ENCODE data around the gene MRPL55.

- TF ChIP-seq, protein P1, sequence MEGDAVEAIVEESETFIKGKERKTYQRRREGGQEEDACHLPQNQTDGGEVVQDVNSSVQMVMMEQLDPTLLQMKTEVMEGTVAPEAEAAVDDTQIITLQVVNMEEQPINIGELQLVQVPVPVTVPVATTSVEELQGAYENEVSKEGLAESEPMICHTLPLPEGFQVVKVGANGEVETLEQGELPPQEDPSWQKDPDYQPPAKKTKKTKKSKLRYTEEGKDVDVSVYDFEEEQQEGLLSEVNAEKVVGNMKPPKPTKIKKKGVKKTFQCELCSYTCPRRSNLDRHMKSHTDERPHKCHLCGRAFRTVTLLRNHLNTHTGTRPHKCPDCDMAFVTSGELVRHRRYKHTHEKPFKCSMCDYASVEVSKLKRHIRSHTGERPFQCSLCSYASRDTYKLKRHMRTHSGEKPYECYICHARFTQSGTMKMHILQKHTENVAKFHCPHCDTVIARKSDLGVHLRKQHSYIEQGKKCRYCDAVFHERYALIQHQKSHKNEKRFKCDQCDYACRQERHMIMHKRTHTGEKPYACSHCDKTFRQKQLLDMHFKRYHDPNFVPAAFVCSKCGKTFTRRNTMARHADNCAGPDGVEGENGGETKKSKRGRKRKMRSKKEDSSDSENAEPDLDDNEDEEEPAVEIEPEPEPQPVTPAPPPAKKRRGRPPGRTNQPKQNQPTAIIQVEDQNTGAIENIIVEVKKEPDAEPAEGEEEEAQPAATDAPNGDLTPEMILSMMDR (IDR thresholded peaks at IDR 0.05 in 2 of 3, conservative IDR thresholded peaks at IDR 0.05 in 1 of 3; ENCODE audit: borderline replicate concordance in 1 of 3, insufficient read depth in 1 of 3, low read depth in 2 of 3, low read length in 2 of 3) = no peak
- TF ChIP-seq MAX (IDR thresholded peaks at IDR 0.05) = no peak
- 0 out of 2 replicates have a peak, but pooled peaks have one; percentile 26 for TF ChIP-seq POLR2AphosphoS5 (IDR thresholded peaks at IDR 0.05; ENCODE audit: low read depth, low read length)
- no peak for TF ChIP-seq ZBTB33 (IDR thresholded peaks at IDR 0.05; ENCODE audit: extremely low read depth, insufficient replicate concordance, low read length)
- no peak for TF ChIP-seq POLR2A (IDR thresholded peaks at IDR 0.05; ENCODE audit: borderline replicate concordance, extremely low read depth, insufficient read depth, insufficient read length)
- TF ChIP-seq TCF7L2 (IDR thresholded peaks at IDR 0.05; ENCODE audit: borderline replicate concordance, extremely low read depth, insufficient read depth, insufficient read length) = no peak
- TF ChIP-seq SRF (IDR thresholded peaks at IDR 0.05; ENCODE audit: low read depth) = no peak
Measured at GRCh38 chr1:228088586-228089498, 20.3 kb downstream of the MRPL55 start.

Data from HCT116 (cell line).